Endothelial cell of umbilical vein (primary cell): ENCODE measurements around the gene SS18. TPM values are rescaled to one million over a fixed set of nuclear protein-coding genes. Genes with fewer than 3 reads are reported as not detected.

ENCODE experiments used
- BruUV-seq: library from RNA; stranded (reverse); fragments of 400-500 nt; replicated peaks from 2 replicates; lab custom pipeline; 2021; lab: Mats Ljungman, UMichigan
- CTCF ChIA-PET: fragments of 300-600, 350-600 bp; sonication (Branson Sonifier 250); formaldehyde crosslinking; loops from one replicate; lab custom pipeline; 2021; ENCODE audit warnings: antibody characterized with exemption, inconsistent platforms; lab: Charles Lee
- POLR2A ChIA-PET: fragments of 300-600, 350-600 bp; sonication (Branson Sonifier 250); formaldehyde crosslinking; loops from one replicate; lab custom pipeline; 2021; ENCODE audit warnings: antibody characterized with exemption, inconsistent platforms; lab: Charles Lee
- DNase-seq: peaks from one replicate; pipeline ENCODE4 v3.0.0-alpha.2; 2011; ENCODE audit warnings: low read depth, low spot score
- FAIRE-seq: peaks from 2 replicates; lab custom pipeline; 2011; peaks lifted over from hg19 to GRCh38; lab: Jason Lieb, UNC
- H2AFZ ChIP-seq: 2 replicates; pipeline ENCODE4 v1.6.0; 2012; ENCODE audit warnings: low read depth, low read length, control low read depth, inconsistent platforms
- H3K27ac ChIP-seq: 2 replicates; pipeline ENCODE4 v1.5.1; 2011; ENCODE audit warnings: low read depth, mild to moderate bottlenecking, control low read depth, low read length, moderate library complexity; ENCODE audit not compliant: insufficient read depth
- H3K27me3 ChIP-seq, 2 experiments: 2 replicates each; pipeline versions ENCODE4 v1.6.0 to v1.6.1; 2011; ENCODE audit warnings: low read length in 2 of 2, mixed read lengths in 1 of 2; ENCODE audit not compliant: control insufficient read depth in 2 of 2, insufficient read depth in 2 of 2
- H3K36me3 ChIP-seq, 2 experiments: 2 replicates in 1 of 2; 3 replicates in 1 of 2; pipeline ENCODE4 v1.5.1; 2011; ENCODE audit warnings: low read length in 2 of 2, mild to moderate bottlenecking in 1 of 2, moderate library complexity in 1 of 2; ENCODE audit not compliant: control insufficient read depth in 2 of 2, insufficient read depth in 2 of 2; ENCODE audit errors: extremely low read depth in 1 of 2
- H3K4me1 ChIP-seq: 3 replicates; pipeline ENCODE4 v1.5.1; 2011; ENCODE audit warnings: mild to moderate bottlenecking, low read length; ENCODE audit not compliant: control insufficient read depth, insufficient read depth; ENCODE audit errors: extremely low read depth
- H3K4me2 ChIP-seq: 2 replicates; pipeline ENCODE4 v1.6.1; 2011; ENCODE audit warnings: low read length, control low read depth, mixed read lengths; ENCODE audit not compliant: insufficient read depth
- H3K4me3 ChIP-seq, 3 experiments: fragments of 200-600 bp in 1 of 3; sonication (generic), shearing (Covaris generic) in 1 of 3; replicated peaks in 1 of 3; 2 replicates each; pipeline ENCODE4 v1.5.1; 2011 to 2016; ENCODE audit warnings: control low read depth in 3 of 3, low read length in 3 of 3, mild to moderate bottlenecking in 2 of 3, inconsistent platforms in 1 of 3, low read depth in 1 of 3, moderate library complexity in 1 of 3; ENCODE audit not compliant: insufficient read depth in 1 of 3
- H3K79me2 ChIP-seq: 2 replicates; pipeline ENCODE4 v1.6.0; 2012; ENCODE audit warnings: low read length, inconsistent platforms; ENCODE audit not compliant: control insufficient read depth, insufficient read depth
- H3K9ac ChIP-seq: replicated peaks from 2 replicates; pipeline ENCODE3; 2011; ENCODE audit warnings: low read length, control low read depth; ENCODE audit not compliant: insufficient read depth; ENCODE audit errors: extremely low read depth
- H3K9me1 ChIP-seq: replicated peaks from 3 replicates; pipeline ENCODE4 v1.6.0; 2011; ENCODE audit warnings: mild to moderate bottlenecking, low read length; ENCODE audit not compliant: control insufficient read depth, insufficient read depth; ENCODE audit errors: extremely low read depth
- H3K9me3 ChIP-seq: replicated peaks from 2 replicates; pipeline ENCODE4 v1.5.1; 2012; ENCODE audit warnings: low read length, inconsistent platforms; ENCODE audit not compliant: control insufficient read depth, insufficient read depth
- H4K20me1 ChIP-seq: replicated peaks from 2 replicates; pipeline ENCODE3; 2011; ENCODE audit warnings: mild to moderate bottlenecking, low read length; ENCODE audit not compliant: control insufficient read depth, insufficient read depth; ENCODE audit errors: extremely low read depth
- CTCF ChIP-seq, 2 donors: IDR thresholded peaks; 1 replicate in 1 of 2; 2 replicates in 1 of 2; pipeline ENCODE4 v1.5.1; 2011; ENCODE audit warnings: low read length in 2 of 2, mild to moderate bottlenecking in 2 of 2, moderate library complexity in 2 of 2, control low read depth in 1 of 2, inconsistent platforms in 1 of 2, low read depth in 1 of 2; ENCODE audit not compliant: insufficient read depth in 1 of 2; ENCODE audit errors: extremely low read depth in 1 of 2
- EZH2 ChIP-seq: IDR thresholded peaks from 2 replicates; pipeline ENCODE4 v1.6.1; 2012; ENCODE audit warnings: borderline replicate concordance, low read depth, mild to moderate bottlenecking, moderate library complexity, low read length, inconsistent platforms; ENCODE audit not compliant: severe bottlenecking
- FOS ChIP-seq: IDR thresholded peaks from 2 replicates; pipeline ENCODE4 v1.6.1; 2011; ENCODE audit warnings: mild to moderate bottlenecking, low read length, moderate library complexity, borderline replicate concordance; ENCODE audit not compliant: insufficient read depth
- GATA2 ChIP-seq: IDR thresholded peaks from 2 replicates; pipeline ENCODE4 v1.7.0; 2011; ENCODE audit warnings: low read depth, mild to moderate bottlenecking, moderate library complexity, mixed read lengths, low read length; ENCODE audit not compliant: insufficient read length, insufficient read depth
- JUN ChIP-seq: IDR thresholded peaks from 2 replicates; pipeline ENCODE4 v1.6.1; 2011; ENCODE audit warnings: borderline replicate concordance, low read depth; ENCODE audit not compliant: insufficient read length, insufficient read depth
- MAX ChIP-seq: IDR thresholded peaks from 2 replicates; pipeline ENCODE4 v1.6.1; 2011; ENCODE audit not compliant: insufficient read depth, insufficient read length
- MYC ChIP-seq: IDR thresholded peaks from one replicate; pipeline ENCODE4 v1.6.1; 2011; ENCODE audit warnings: mild to moderate bottlenecking, low read depth, low read length
- POLR2A ChIP-seq: IDR thresholded peaks from 2 replicates; pipeline ENCODE4 v1.6.1; 2012; ENCODE audit warnings: low read depth, mild to moderate bottlenecking, control low read depth, low read length
- POLR2AphosphoS5 ChIP-seq: IDR thresholded peaks from 2 replicates; pipeline ENCODE4 v1.6.1; 2012; ENCODE audit warnings: low read depth, mild to moderate bottlenecking, control low read depth, low read length, moderate library complexity; ENCODE audit not compliant: insufficient read depth
- dilution Hi-C: fragments of 300-500 bp; cut with MboI; formaldehyde crosslinking; loops from one replicate; pipeline ENCODE4 v1.15.0; 2019; ENCODE audit warnings: low sequenced_read_pairs; ENCODE audit not compliant: extremely low pct_ligation_motif_present
- intact Hi-C: fragments of 100-400 bp; cut with micrococcal nuclease; formaldehyde crosslinking; loops from one replicate; pipeline ENCODE4 v1.10.0; 2022
- polyA plus RNA-seq, 4 experiments: library from polyadenylated mRNA; depleted of rRNA in 3 of 4; stranded (reverse) in 3 of 4; unstranded in 1 of 4; fragments of >200 nt; gene quantifications; 2 replicates each; pipeline versions ENCODE4 v1.2.1 to v1.2.3, GENCODE V29; 2011 to 2012; ENCODE audit warnings: missing spikeins in 1 of 4
- total RNA-seq: library from RNA; stranded (reverse); gene quantifications from 2 replicates; pipeline ENCODE4 v1.2.3, GENCODE V29; 2021

SS18 gene
- total and polyA plus RNA-seq, 2 donors (not counting 3 experiments of a cell fraction or from before 2014, with no cell fraction given) = 68.4 to 204 TPM

GRCh38 chr18:26135548-26135947 lies 45.1 kb upstream of the SS18 start:
- TF ChIP-seq FOS (no peak), MYC (no peak), JUN (no peak), GATA2 (no peak), EZH2 (no peak), POLR2AphosphoS5 (no peak), POLR2A (no peak), MAX (no peak), CTCF (IDR thresholded peaks at IDR 0.05; ENCODE audit: extremely low read depth in 1 of 2, insufficient read depth in 1 of 2, low read depth in 1 of 2, low read length in 2 of 2) (no peak)
- no peaks in the 10 kb centered on the region for H3K9me3 ChIP-seq
- DNase-seq (no peak), FAIRE-seq (no peak)
- no peaks in the 10 kb centered on the region for H4K20me1 ChIP-seq
- intact Hi-C loops = no loop called here
- H3K27me3 ChIP-seq = peaks cover 0 to 2% of the 10 kb centered on the region in 2 experiments
- no peaks in the 10 kb centered on the region for H3K4me1 ChIP-seq
- dilution Hi-C loops = no loop called here
- H3K9ac ChIP-seq = no peak overlapping the region
- no peaks in the 10 kb centered on the region for H3K79me2 ChIP-seq
- ChIA-PET CTCF (no interaction called here), POLR2A (no interaction called here)
- no peak overlapping the region for H3K4me2 ChIP-seq
- no peaks in the 10 kb centered on the region for H3K36me3 ChIP-seq
- H3K4me3 ChIP-seq = no peak overlapping the region
- no peak overlapping the region for H3K27ac ChIP-seq
- no peak overlapping the region for H2AFZ ChIP-seq
- no peaks in the 10 kb centered on the region for H3K9me1 ChIP-seq
- BruUV-seq = no TSS peak
